WTC11 (cell line): ENCODE data around the gene FAM181A.

ENCODE experiments used
- FOXP4 ChIP-seq: sonication (generic); formaldehyde crosslinking; IDR thresholded peaks from 2 replicates; pipeline ENCODE4 v1.8.0; 2022; ENCODE audit warnings: mild to moderate bottlenecking, missing genetic modification reagents
- GABPB1 ChIP-seq: sonication (generic); formaldehyde crosslinking; IDR thresholded peaks from 2 replicates; pipeline ENCODE4 v1.8.1; 2023; ENCODE audit warnings: mild to moderate bottlenecking, missing genetic modification reagents
- TF ChIP-seq, protein P1 (sequence below): fragments of 200-600 bp; IDR thresholded peaks from 2 replicates; pipeline ENCODE4 v1.8.0; 2022; ENCODE audit warnings: antibody characterized with exemption

- TF ChIP-seq GABPB1 (CRISPR knock-in tag) = no peak
- TF ChIP-seq, protein P1, sequence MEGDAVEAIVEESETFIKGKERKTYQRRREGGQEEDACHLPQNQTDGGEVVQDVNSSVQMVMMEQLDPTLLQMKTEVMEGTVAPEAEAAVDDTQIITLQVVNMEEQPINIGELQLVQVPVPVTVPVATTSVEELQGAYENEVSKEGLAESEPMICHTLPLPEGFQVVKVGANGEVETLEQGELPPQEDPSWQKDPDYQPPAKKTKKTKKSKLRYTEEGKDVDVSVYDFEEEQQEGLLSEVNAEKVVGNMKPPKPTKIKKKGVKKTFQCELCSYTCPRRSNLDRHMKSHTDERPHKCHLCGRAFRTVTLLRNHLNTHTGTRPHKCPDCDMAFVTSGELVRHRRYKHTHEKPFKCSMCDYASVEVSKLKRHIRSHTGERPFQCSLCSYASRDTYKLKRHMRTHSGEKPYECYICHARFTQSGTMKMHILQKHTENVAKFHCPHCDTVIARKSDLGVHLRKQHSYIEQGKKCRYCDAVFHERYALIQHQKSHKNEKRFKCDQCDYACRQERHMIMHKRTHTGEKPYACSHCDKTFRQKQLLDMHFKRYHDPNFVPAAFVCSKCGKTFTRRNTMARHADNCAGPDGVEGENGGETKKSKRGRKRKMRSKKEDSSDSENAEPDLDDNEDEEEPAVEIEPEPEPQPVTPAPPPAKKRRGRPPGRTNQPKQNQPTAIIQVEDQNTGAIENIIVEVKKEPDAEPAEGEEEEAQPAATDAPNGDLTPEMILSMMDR = no peak
- no peak for TF ChIP-seq FOXP4 (CRISPR knock-in tag)
These were observed 32.0 kb upstream of the FAM181A start for GRCh38 chr14:93895023-93895604.
